DOHH2 (cell line): ENCODE measurements around the gene IRAK2.

Experiments
- H3F3A ChIP-seq: fragments of 200-600 bp; sonication (generic), shearing (Covaris generic); 2 replicates; pipeline ENCODE4 v1.6.0; 2016; ENCODE audit warnings: antibody characterized with exemption, mild to moderate bottlenecking; ENCODE audit not compliant: control insufficient read depth, insufficient read depth
- H3K27ac ChIP-seq: fragments of 200-600 bp; sonication (generic); 2 replicates; pipeline ENCODE4 v1.5.1; 2014; ENCODE audit warnings: low read depth, mild to moderate bottlenecking, low read length, moderate library complexity
- H3K27me3 ChIP-seq: fragments of 200-600 bp; sonication (generic); 2 replicates; pipeline ENCODE4 v1.6.1; 2014; ENCODE audit warnings: mild to moderate bottlenecking, low read length, mixed read lengths; ENCODE audit not compliant: control insufficient read depth
- H3K36me3 ChIP-seq: fragments of 200-600 bp; sonication (generic); 2 replicates; pipeline ENCODE4 v1.6.1; 2014; ENCODE audit warnings: mild to moderate bottlenecking, low read length, moderate library complexity, mixed read lengths; ENCODE audit not compliant: control insufficient read depth
- H3K4me1 ChIP-seq: fragments of 200-600 bp; sonication (generic); 2 replicates; pipeline ENCODE4 v1.6.1; 2014; ENCODE audit warnings: mild to moderate bottlenecking, low read length, mixed read lengths; ENCODE audit not compliant: control insufficient read depth
- H3K4me2 ChIP-seq: fragments of 200-600 bp; sonication (generic); 2 replicates; pipeline ENCODE4 v1.6.0; 2014; ENCODE audit warnings: mild to moderate bottlenecking, low read length, moderate library complexity
- H3K4me3 ChIP-seq: fragments of 200-600 bp; sonication (generic); 2 replicates; pipeline ENCODE4 v1.5.1; 2014; ENCODE audit warnings: mild to moderate bottlenecking, low read length, mixed read lengths
- H3K79me2 ChIP-seq: fragments of 200-600 bp; sonication (generic); 2 replicates; pipeline ENCODE4 v1.6.1; 2014; ENCODE audit warnings: mild to moderate bottlenecking, low read length, mixed read lengths; ENCODE audit not compliant: control insufficient read depth
- H3K9me2 ChIP-seq: fragments of 200-600 bp; sonication (generic); replicated peaks from 2 replicates; pipeline ENCODE4 v1.6.1; 2014; ENCODE audit warnings: mild to moderate bottlenecking, low read length, mixed read lengths; ENCODE audit not compliant: control insufficient read depth
- H3K9me3 ChIP-seq: fragments of 200-600 bp; sonication (generic); 2 replicates; pipeline ENCODE4 v1.6.1; 2014; ENCODE audit warnings: antibody characterized with exemption, low read length, mixed read lengths; ENCODE audit not compliant: control insufficient read depth, insufficient read depth
- H4K20me1 ChIP-seq: fragments of 200-600 bp; sonication (generic); 2 replicates; pipeline ENCODE4 v1.6.0; 2014; ENCODE audit warnings: low read depth, mild to moderate bottlenecking, antibody characterized with exemption, low read length, moderate library complexity; ENCODE audit not compliant: control insufficient read depth, insufficient read depth
- CTCF ChIP-seq: fragments of 200-600 bp; sonication (generic); IDR thresholded peaks from one replicate; pipeline ENCODE4 v1.5.1; 2014; ENCODE audit warnings: antibody characterized with exemption, mild to moderate bottlenecking, low read depth, low read length; ENCODE audit not compliant: poor library complexity, severe bottlenecking
- EZH2phosphoT487 ChIP-seq: fragments of 200-600 bp; sonication (generic); IDR thresholded peaks from 2 replicates; pipeline ENCODE4 v1.6.1; 2017; ENCODE audit warnings: borderline replicate concordance, mild to moderate bottlenecking, antibody characterized with exemption, low read length, moderate library complexity, mixed read lengths

The IRAK2 gene

GRCh38 chr3:10136426-10137005 is 28.2 kb upstream of the IRAK2 start:
- H3K27ac ChIP-seq, result no peak overlapping the region
- H3K36me3 ChIP-seq, result no peaks in the 10 kb centered on the region
- no peaks in the 10 kb centered on the region for H3K9me2 ChIP-seq
- no peak overlapping the region for H3K4me2 ChIP-seq
- H3K4me3 ChIP-seq, result no peak overlapping the region
- peaks cover 5% of the 10 kb centered on the region for H3K4me1 ChIP-seq
- peaks cover 5% of the 10 kb centered on the region; the same call in 1 of the 2 replicates for H3K9me3 ChIP-seq
- no peak for TF ChIP-seq CTCF
- TF ChIP-seq EZH2phosphoT487, result no peak
- no peaks in the 10 kb centered on the region for H3F3A ChIP-seq
- H3K27me3 ChIP-seq, result no peaks in the 10 kb centered on the region
- peaks cover 4% of the 10 kb centered on the region; the same call in 1 of the 2 replicates for H3K79me2 ChIP-seq
- no peaks in the 10 kb centered on the region for H4K20me1 ChIP-seq

- H3F3A ChIP-seq, result no peaks in the 10 kb centered on the region
- H3K4me1 ChIP-seq, result peaks cover 5% of the 10 kb centered on the region
- H4K20me1 ChIP-seq, result no peaks in the 10 kb centered on the region
- H3K79me2 ChIP-seq, result peaks cover 9% of the 10 kb centered on the region
- no peaks in the 10 kb centered on the region for H3K9me2 ChIP-seq
- no peak overlapping the region for H3K27ac ChIP-seq
- no peaks in the 10 kb centered on the region for H3K36me3 ChIP-seq
- H3K4me2 ChIP-seq, result no peak overlapping the region
- no peak for TF ChIP-seq CTCF
- TF ChIP-seq EZH2phosphoT487, result no peak
- H3K4me3 ChIP-seq, result no peak overlapping the region
- H3K27me3 ChIP-seq, result no peaks in the 10 kb centered on the region
- H3K9me3 ChIP-seq, result peaks cover 5% of the 10 kb centered on the region; the same call in 1 of the 2 replicates
Measured at GRCh38 chr3:10137178-10137577, 27.5 kb upstream of the IRAK2 start.

GRCh38 chr3:10140996-10141546 is 23.6 kb upstream of the IRAK2 start:
- Histone ChIP-seq H4K20me1 (peaks cover 19% of the 10 kb centered on the region; the same call in 1 of the 2 replicates), H3F3A (no peaks in the 10 kb centered on the region; the same call in 1 of the 2 replicates), H3K4me2 (peak overlapping the region; percentile 100), H3K4me3 (peak overlapping the region; percentile 100), H3K27ac (peak overlapping the region; percentile 71; the same call in 1 of the 2 replicates), H3K9me2 (no peaks in the 10 kb centered on the region), H3K4me1 (peaks cover 37% of the 10 kb centered on the region), H3K79me2 (peaks cover 48% of the 10 kb centered on the region), H3K27me3 (no peaks in the 10 kb centered on the region; the same call in 1 of the 2 replicates), H3K36me3 (peaks cover 35% of the 10 kb centered on the region), H3K9me3 (no peaks in the 10 kb centered on the region)
- no peak for TF ChIP-seq CTCF
- TF ChIP-seq EZH2phosphoT487, result no peak
